GM12873 (cell line): Measurements from ENCODE around the gene UGT1A10.

Experiments
- CTCF ChIP-seq: IDR thresholded peaks from 2 replicates; pipeline ENCODE4 v1.5.1; 2012; ENCODE audit warnings: low read depth, mild to moderate bottlenecking, moderate library complexity, low read length, control low read depth; ENCODE audit not compliant: insufficient read depth; ENCODE audit errors: missing control alignments

Gene UGT1A10

GRCh38 chr2:233693963-233694362, 57.7 kb downstream of the UGT1A10 start:
- TF ChIP-seq CTCF: no peak

DNA sequence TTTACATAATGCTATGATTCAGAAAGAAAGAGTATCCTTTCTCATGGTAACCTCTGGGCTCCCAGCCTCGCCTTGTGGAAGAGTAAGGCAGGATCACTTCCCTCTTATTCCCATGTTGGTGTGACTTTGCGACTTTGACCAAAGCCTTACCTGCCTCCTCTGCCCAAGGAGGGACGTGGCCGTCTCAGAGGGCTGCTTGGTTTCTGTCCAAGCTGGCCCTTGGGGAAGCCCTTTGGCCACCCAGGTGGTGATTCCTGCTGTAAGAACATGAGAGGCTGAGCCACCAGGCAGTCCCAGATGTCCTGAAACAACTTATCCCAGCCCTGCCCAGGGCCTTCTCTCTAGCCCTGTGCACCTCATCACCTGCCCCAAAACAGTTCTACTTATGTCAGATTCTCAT, 62.5 kb downstream of the UGT1A10 start:
- TF ChIP-seq CTCF: no peak

- TF ChIP-seq CTCF: no peak
Observed at GRCh38 chr2:233699424-233700027, 63.3 kb downstream of the UGT1A10 start.

GRCh38 chr2:233700028-233700635, 63.9 kb downstream of the UGT1A10 start:
- no peak for TF ChIP-seq CTCF

- TF ChIP-seq CTCF: no peak
Observed at GRCh38 chr2:233702238-233702637, 66.0 kb downstream of the UGT1A10 start.

- TF ChIP-seq CTCF: no peak
Observed at GRCh38 chr2:233705911-233706506, 69.8 kb downstream of the UGT1A10 start.

DNA sequence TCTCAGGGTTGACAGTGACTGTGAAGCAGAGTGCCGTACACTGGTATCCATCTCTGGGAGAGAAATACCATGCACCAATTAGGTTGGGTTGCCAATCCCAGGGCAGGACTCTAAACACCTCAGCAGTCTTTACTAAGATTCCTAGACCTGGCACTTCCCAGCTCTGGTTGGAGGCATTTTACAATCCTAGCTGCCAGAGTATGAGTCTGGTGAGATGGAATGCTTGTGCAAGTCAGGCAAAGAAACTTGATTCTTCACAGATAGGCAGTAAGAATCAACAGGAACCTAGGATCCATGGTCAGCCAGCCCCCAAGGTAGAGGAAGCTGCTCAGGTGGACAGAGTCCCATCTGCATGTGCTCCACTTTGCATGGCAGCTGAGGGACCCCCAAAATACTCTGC, 70.5 kb downstream of the UGT1A10 start:
- no peak for TF ChIP-seq CTCF
